ENCODE data around the gene SKP2.
"Not testable (repeated sequence)": the region's sequence is repeated elsewhere in the genome, so short reads cannot be mapped to it uniquely, and the experiment has no call there.

Gene SKP2

GRCh38 chr5:36151434-36152323 is at the start of gene SKP2, which contains the start of gene LMBRD2:
TSS of gene SKP2 (plus strand) at chr5:36152111. CDS start at chr5:36152263, 152 bp downstream.
TSS of gene LMBRD2 (minus strand) at chr5:36151887. CDS start at chr5:36143349, 8,538 bp downstream.
- DNase-seq = peak; percentile 99

- DNase-seq = no peak
Observed at GRCh38 chr5:36105819-36106218, 46.1 kb upstream of the SKP2 start.

GRCh38 chr5:36108758-36109460 is 43.0 kb upstream of the SKP2 start:
- DNase-seq = peak; percentile 79

- no peak for DNase-seq
Observed at GRCh38 chr5:36111238-36111637, 40.7 kb upstream of the SKP2 start.

- no peak for DNase-seq
Observed at GRCh38 chr5:36125868-36126267, 26.0 kb upstream of the SKP2 start.

- no peak for DNase-seq
Observed at GRCh38 chr5:36128795-36129194, 23.1 kb upstream of the SKP2 start.

- not testable (repeated sequence) for DNase-seq
Observed at GRCh38 chr5:36129666-36130065, 22.2 kb upstream of the SKP2 start.

GRCh38 chr5:36133009-36133408 is 18.9 kb upstream of the SKP2 start:
- not testable (repeated sequence) for DNase-seq

GRCh38 chr5:36135988-36136387 is 15.9 kb upstream of the SKP2 start:
- DNase-seq = no peak

GRCh38 chr5:36136581-36136980 is 15.3 kb upstream of the SKP2 start:
- DNase-seq = no peak

- DNase-seq = no peak
Observed at GRCh38 chr5:36138900-36139683, 12.8 kb upstream of the SKP2 start.

- DNase-seq = no peak
Observed at GRCh38 chr5:36145311-36145710, 6.6 kb upstream of the SKP2 start.

- no peak for DNase-seq
Observed at GRCh38 chr5:36146390-36146789, 5.5 kb upstream of the SKP2 start.

GRCh38 chr5:36147681-36148080 is 4.2 kb upstream of the SKP2 start:
- no peak for DNase-seq

GRCh38 chr5:36150676-36151433 is 1.1 kb upstream of the SKP2 start:
- DNase-seq = peak; percentile 61

- DNase-seq = no peak
Observed at GRCh38 chr5:36152324-36153297, 700 bp downstream of the SKP2 start.

- DNase-seq = no peak
Observed at GRCh38 chr5:36153298-36153677, 1.4 kb downstream of the SKP2 start.

- no peak for DNase-seq
Observed at GRCh38 chr5:36153726-36154125, 1.8 kb downstream of the SKP2 start.

GRCh38 chr5:36155291-36155690 is 3.4 kb downstream of the SKP2 start:
- no peak for DNase-seq

GRCh38 chr5:36156121-36156601 is 4.2 kb downstream of the SKP2 start:
- DNase-seq = no peak

- no peak for DNase-seq
Observed at GRCh38 chr5:36156619-36157018, 4.7 kb downstream of the SKP2 start.
